Prostate gland (tissue), 2 donors: ENCODE results near the gene PRCD.

Experiments used
- POLR2A ChIP-seq: fragments of 450-650 bp; IDR thresholded peaks from one replicate; pipeline ENCODE4 v1.6.1; 2016; ENCODE audit warnings: antibody characterized with exemption, mild to moderate bottlenecking
- TF ChIP-seq, protein P1 (sequence below), 4 experiments: fragments of 200-600 bp in 2 of 4; fragments of 450-650 bp in 2 of 4; sonication (generic) in 2 of 4; IDR thresholded peaks; 1 replicate in 3 of 4; 2 replicates in 1 of 4; pipeline ENCODE4 v1.5.1; 2016 to 2019; ENCODE audit warnings: antibody characterized with exemption in 4 of 4, mild to moderate bottlenecking in 2 of 4, moderate library complexity in 2 of 4

DNA sequence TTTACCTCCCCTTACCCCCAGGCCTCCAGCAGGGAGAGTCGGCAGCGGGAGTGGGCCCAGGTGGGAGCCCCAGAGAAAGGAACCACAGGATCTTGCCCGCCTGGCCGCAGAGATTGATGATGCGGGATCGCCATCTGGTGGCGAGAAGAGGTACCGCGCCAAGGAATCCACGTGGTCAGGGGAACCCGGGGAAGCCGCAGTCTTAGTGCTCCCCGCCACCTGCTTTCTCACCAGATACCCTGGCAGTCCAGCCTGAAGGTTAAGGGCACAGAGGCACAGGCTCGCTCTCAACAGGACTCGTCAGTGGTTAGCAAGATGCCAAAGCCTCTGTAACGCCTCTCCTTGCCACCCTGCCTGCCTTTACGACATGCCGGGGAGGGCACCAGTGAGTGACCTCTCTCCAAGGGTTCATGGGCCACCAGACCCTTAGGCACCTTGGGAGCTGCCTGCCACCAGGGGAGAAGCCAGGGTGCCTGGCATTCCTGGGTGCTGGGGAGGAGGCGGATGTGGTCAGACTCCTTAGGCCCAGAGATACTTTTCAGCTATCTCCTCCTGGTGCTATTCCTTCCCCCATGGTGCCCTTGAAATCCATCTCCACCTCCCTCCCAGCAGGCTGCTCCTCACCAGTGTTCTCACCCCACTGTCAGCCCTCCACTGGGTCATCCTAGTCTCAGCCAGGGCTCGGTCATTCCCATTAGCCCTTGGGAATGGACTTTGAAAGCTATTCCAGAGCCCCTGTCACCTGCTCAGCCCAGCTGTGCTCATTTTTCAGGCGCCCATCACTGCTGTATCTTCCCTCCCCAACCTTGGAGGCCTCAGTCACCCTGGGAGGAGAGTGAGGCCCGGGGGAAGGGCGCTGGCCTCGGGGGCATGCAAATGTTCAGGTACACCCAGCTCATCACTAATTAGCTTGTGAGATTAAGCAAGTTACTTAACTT is 33.2 kb upstream of the PRCD start:
- TF ChIP-seq, protein P1, sequence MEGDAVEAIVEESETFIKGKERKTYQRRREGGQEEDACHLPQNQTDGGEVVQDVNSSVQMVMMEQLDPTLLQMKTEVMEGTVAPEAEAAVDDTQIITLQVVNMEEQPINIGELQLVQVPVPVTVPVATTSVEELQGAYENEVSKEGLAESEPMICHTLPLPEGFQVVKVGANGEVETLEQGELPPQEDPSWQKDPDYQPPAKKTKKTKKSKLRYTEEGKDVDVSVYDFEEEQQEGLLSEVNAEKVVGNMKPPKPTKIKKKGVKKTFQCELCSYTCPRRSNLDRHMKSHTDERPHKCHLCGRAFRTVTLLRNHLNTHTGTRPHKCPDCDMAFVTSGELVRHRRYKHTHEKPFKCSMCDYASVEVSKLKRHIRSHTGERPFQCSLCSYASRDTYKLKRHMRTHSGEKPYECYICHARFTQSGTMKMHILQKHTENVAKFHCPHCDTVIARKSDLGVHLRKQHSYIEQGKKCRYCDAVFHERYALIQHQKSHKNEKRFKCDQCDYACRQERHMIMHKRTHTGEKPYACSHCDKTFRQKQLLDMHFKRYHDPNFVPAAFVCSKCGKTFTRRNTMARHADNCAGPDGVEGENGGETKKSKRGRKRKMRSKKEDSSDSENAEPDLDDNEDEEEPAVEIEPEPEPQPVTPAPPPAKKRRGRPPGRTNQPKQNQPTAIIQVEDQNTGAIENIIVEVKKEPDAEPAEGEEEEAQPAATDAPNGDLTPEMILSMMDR (IDR thresholded peaks at IDR 0.05), result peak; percentile 88 to 98 (median 96)
- no peak for TF ChIP-seq POLR2A
